ENCODE data around the gene MEGF6. TPM values are rescaled to one million over a fixed set of nuclear protein-coding genes. Genes with fewer than 3 reads are reported as not detected.

The MEGF6 gene
- total and polyA plus RNA-seq, 4 donors = 53.7 to 332 (median 157) TPM

GRCh38 chr1:3546048-3546384 is 65.3 kb downstream of the MEGF6 start:
- DNase-seq (no peak), ATAC-seq (ENCODE audit: low FRiP score) (no peak)
- intact Hi-C loops (cut with DNase I) = no loop called here
- no peaks in the 10 kb centered on the region for H3K36me3 ChIP-seq (ENCODE audit: control insufficient read depth in 1 of 2, insufficient read depth in 2 of 2, low read length in 1 of 2)
- H3K27ac ChIP-seq (ENCODE audit: low read depth in 1 of 2, low read length in 2 of 2) = no peak overlapping the region
- peaks cover 0 to 3% of the 10 kb centered on the region in 2 donors for H3K4me1 ChIP-seq (ENCODE audit: control insufficient read depth in 1 of 2, insufficient read depth in 2 of 2, low read length in 2 of 2)
- H3K9me3 ChIP-seq (ENCODE audit: control insufficient read depth, low read length) = no peaks in the 10 kb centered on the region
- no peak overlapping the region for H3K4me3 ChIP-seq (ENCODE audit: low read length in 2 of 2)
- no peaks in the 10 kb centered on the region for H3K27me3 ChIP-seq (ENCODE audit: control insufficient read depth in 1 of 2, insufficient read depth in 2 of 2, low read length in 1 of 2)
- WGBS, 2 donors = 86 to 91% methylated on average over 4 of the region's 4 CpGs

GRCh38 chr1:3545363-3546047 is 65.8 kb downstream of the MEGF6 start:
- Histone ChIP-seq H3K4me3 (ENCODE audit: low read length in 2 of 2) (no peak overlapping the region), H3K9me3 (ENCODE audit: control insufficient read depth, low read length) (no peaks in the 10 kb centered on the region), H3K36me3 (ENCODE audit: control insufficient read depth in 1 of 2, insufficient read depth in 2 of 2, low read length in 1 of 2) (no peaks in the 10 kb centered on the region), H3K4me1 (ENCODE audit: control insufficient read depth in 1 of 2, insufficient read depth in 2 of 2, low read length in 2 of 2) (no peaks in the 10 kb centered on the region), H3K27ac (ENCODE audit: low read depth in 1 of 2, low read length in 2 of 2) (no peak overlapping the region), H3K27me3 (ENCODE audit: control insufficient read depth in 1 of 2, insufficient read depth in 2 of 2, low read length in 1 of 2) (no peaks in the 10 kb centered on the region)
- ATAC-seq (ENCODE audit: low FRiP score) (no peak), DNase-seq (no peak)
- 84 to 86% methylated on average over 21 of the region's 21 CpGs for WGBS, 2 donors
- intact Hi-C loops (cut with DNase I) = no loop called here

- no peaks in the 10 kb centered on the region for H3K4me1 ChIP-seq (ENCODE audit: control insufficient read depth in 1 of 2, insufficient read depth in 2 of 2, low read length in 2 of 2)
- intact Hi-C loops (cut with DNase I) = no loop called here
- ATAC-seq (ENCODE audit: low FRiP score) = no peak
- H3K27ac ChIP-seq (ENCODE audit: low read depth in 1 of 2, low read length in 2 of 2) = peak overlapping the region; percentile 12 to 77
- no peak for DNase-seq
- 95 to 96% methylated on average over 32 to 33 of the region's 33 CpGs for WGBS, 2 donors
- no peaks in the 10 kb centered on the region for H3K9me3 ChIP-seq (ENCODE audit: control insufficient read depth, low read length)
- no peaks in the 10 kb centered on the region for H3K27me3 ChIP-seq (ENCODE audit: control insufficient read depth in 1 of 2, insufficient read depth in 2 of 2, low read length in 1 of 2)
- H3K4me3 ChIP-seq (ENCODE audit: low read length in 2 of 2) = no peak overlapping the region
- H3K36me3 ChIP-seq (ENCODE audit: control insufficient read depth in 1 of 2, insufficient read depth in 2 of 2, low read length in 1 of 2) = no peaks in the 10 kb centered on the region
These were observed 67.0 kb downstream of the MEGF6 start for GRCh38 chr1:3544040-3544977.

- Histone ChIP-seq H3K9me3 (ENCODE audit: control insufficient read depth, low read length) (no peaks in the 10 kb centered on the region), H3K27ac (ENCODE audit: low read depth in 1 of 2, low read length in 2 of 2) (peak overlapping the region; percentile 12 to 96), H3K27me3 (ENCODE audit: control insufficient read depth in 1 of 2, insufficient read depth in 2 of 2, low read length in 1 of 2) (no peaks in the 10 kb centered on the region), H3K4me1 (ENCODE audit: control insufficient read depth in 1 of 2, insufficient read depth in 2 of 2, low read length in 2 of 2) (no peaks in the 10 kb centered on the region), H3K4me3 (ENCODE audit: low read length in 2 of 2) (no peak overlapping the region), H3K36me3 (ENCODE audit: control insufficient read depth in 1 of 2, insufficient read depth in 2 of 2, low read length in 1 of 2) (no peaks in the 10 kb centered on the region)
- ATAC-seq (ENCODE audit: low FRiP score) (peak; percentile 81), DNase-seq (peak; percentile 96 to 97)
- WGBS, 2 donors = 17 to 18% methylated on average over 49 of the region's 49 CpGs
- intact Hi-C loops (cut with DNase I) = no loop called here
These were observed 68.0 kb downstream of the MEGF6 start for GRCh38 chr1:3543076-3544039.

GRCh38 chr1:3542676-3543075 is 68.6 kb downstream of the MEGF6 start:
- H3K36me3 ChIP-seq (ENCODE audit: control insufficient read depth in 1 of 2, insufficient read depth in 2 of 2, low read length in 1 of 2) = no peaks in the 10 kb centered on the region
- peak overlapping the region; percentile 58 to 96 for H3K27ac ChIP-seq (ENCODE audit: low read depth in 1 of 2, low read length in 2 of 2)
- intact Hi-C loops (cut with DNase I) = no loop called here
- DNase-seq (no peak), ATAC-seq (ENCODE audit: low FRiP score) (peak; percentile 0)
- 10 to 16% methylated on average over 9 of the region's 9 CpGs for WGBS, 2 donors
- no peaks in the 10 kb centered on the region for H3K4me1 ChIP-seq (ENCODE audit: control insufficient read depth in 1 of 2, insufficient read depth in 2 of 2, low read length in 2 of 2)
- H3K27me3 ChIP-seq (ENCODE audit: control insufficient read depth in 1 of 2, insufficient read depth in 2 of 2, low read length in 1 of 2) = no peaks in the 10 kb centered on the region
- no peaks in the 10 kb centered on the region for H3K9me3 ChIP-seq (ENCODE audit: control insufficient read depth, low read length)
- H3K4me3 ChIP-seq (ENCODE audit: low read length in 2 of 2) = no peak overlapping the region

- H3K9me3 ChIP-seq (ENCODE audit: control insufficient read depth, low read length) = no peaks in the 10 kb centered on the region
- peak in 1 of 2 donors; percentile 68 for DNase-seq
- peak overlapping the region; percentile 58 to 96 for H3K27ac ChIP-seq (ENCODE audit: low read depth in 1 of 2, low read length in 2 of 2)
- no peaks in the 10 kb centered on the region for H3K36me3 ChIP-seq (ENCODE audit: control insufficient read depth in 1 of 2, insufficient read depth in 2 of 2, low read length in 1 of 2)
- no peaks in the 10 kb centered on the region for H3K4me1 ChIP-seq (ENCODE audit: control insufficient read depth in 1 of 2, insufficient read depth in 2 of 2, low read length in 2 of 2)
- WGBS, 2 donors = 18 to 20% methylated on average over 18 of the region's 18 CpGs
- intact Hi-C loops (cut with DNase I) = no loop called here
- H3K27me3 ChIP-seq (ENCODE audit: control insufficient read depth in 1 of 2, insufficient read depth in 2 of 2, low read length in 1 of 2) = no peaks in the 10 kb centered on the region
- no peak overlapping the region for H3K4me3 ChIP-seq (ENCODE audit: low read length in 2 of 2)
- no peak for ATAC-seq (ENCODE audit: low FRiP score)
These were observed 69.4 kb downstream of the MEGF6 start for GRCh38 chr1:3541936-3542335.

- Histone ChIP-seq H3K9me3 (ENCODE audit: control insufficient read depth, low read length) (no peaks in the 10 kb centered on the region), H3K4me1 (ENCODE audit: control insufficient read depth in 1 of 2, insufficient read depth in 2 of 2, low read length in 2 of 2) (no peaks in the 10 kb centered on the region), H3K27ac (ENCODE audit: low read depth in 1 of 2, low read length in 2 of 2) (peak overlapping the region in 1 of 2 donors; percentile 96), H3K36me3 (ENCODE audit: control insufficient read depth in 1 of 2, insufficient read depth in 2 of 2, low read length in 1 of 2) (no peaks in the 10 kb centered on the region), H3K4me3 (ENCODE audit: low read length in 2 of 2) (no peak overlapping the region), H3K27me3 (ENCODE audit: control insufficient read depth in 1 of 2, insufficient read depth in 2 of 2, low read length in 1 of 2) (no peaks in the 10 kb centered on the region)
- ATAC-seq (ENCODE audit: low FRiP score) (no peak), DNase-seq (peak in 1 of 2 donors; percentile 70)
- intact Hi-C loops (cut with DNase I) = no loop called here
- 12 to 21% methylated on average over 16 of the region's 16 CpGs for WGBS, 2 donors
These were observed 69.8 kb downstream of the MEGF6 start for GRCh38 chr1:3541465-3541864.

- intact Hi-C loops (cut with DNase I) = no loop called here
- DNase-seq = no peak
- Histone ChIP-seq H3K4me3 (ENCODE audit: low read length in 2 of 2) (no peak overlapping the region), H3K36me3 (ENCODE audit: control insufficient read depth in 1 of 2, insufficient read depth in 2 of 2, low read length in 1 of 2) (no peaks in the 10 kb centered on the region), H3K9me3 (ENCODE audit: control insufficient read depth, low read length) (no peaks in the 10 kb centered on the region), H3K4me1 (ENCODE audit: control insufficient read depth in 1 of 2, insufficient read depth in 2 of 2, low read length in 2 of 2) (no peaks in the 10 kb centered on the region), H3K27ac (ENCODE audit: low read depth in 1 of 2, low read length in 2 of 2) (peak overlapping the region in 1 of 2 donors; percentile 96), H3K27me3 (ENCODE audit: control insufficient read depth in 1 of 2, insufficient read depth in 2 of 2, low read length in 1 of 2) (no peaks in the 10 kb centered on the region)
- 95 to 98% methylated on average over 13 of the region's 13 CpGs for WGBS, 2 donors
- no peak for ATAC-seq (ENCODE audit: low FRiP score)
These were observed 70.4 kb downstream of the MEGF6 start for GRCh38 chr1:3540876-3541275.
